Liver (tissue), 9 donors: Measurements from ENCODE around the gene SLC4A8. TPM values are rescaled to one million over a fixed set of nuclear protein-coding genes. Genes with fewer than 3 reads are reported as not detected.

Source experiments
- DNase-seq: peaks from one replicate; pipeline ENCODE4 v3.0.0-alpha.2; 2017; ENCODE audit warnings: low spot score
- H3K27ac ChIP-seq, 2 donors: one replicate each; pipeline ENCODE4 v1.7.0; 2013; ENCODE audit warnings: inconsistent platforms in 2 of 2, low read length in 2 of 2, control low read depth in 1 of 2, low read depth in 1 of 2, mild to moderate bottlenecking in 1 of 2
- H3K27me3 ChIP-seq, 4 donors: one replicate each; pipeline versions ENCODE4 v1.6.1 to v1.7.0; 2013; ENCODE audit warnings: low read length in 3 of 4, inconsistent platforms in 1 of 4, mild to moderate bottlenecking in 1 of 4, moderate library complexity in 1 of 4; ENCODE audit not compliant: control insufficient read depth in 4 of 4, insufficient read depth in 4 of 4
- H3K36me3 ChIP-seq, 4 donors: one replicate each; pipeline versions ENCODE4 v1.6.1 to v1.7.0; 2013; ENCODE audit warnings: low read length in 3 of 4, mild to moderate bottlenecking in 3 of 4, low read depth in 1 of 4, moderate library complexity in 1 of 4; ENCODE audit not compliant: control insufficient read depth in 4 of 4, insufficient read depth in 3 of 4
- H3K4me1 ChIP-seq, 4 donors: one replicate each; pipeline versions ENCODE4 v1.6.1 to v1.7.0; 2013; ENCODE audit warnings: low read length in 3 of 4, mild to moderate bottlenecking in 3 of 4, moderate library complexity in 1 of 4; ENCODE audit not compliant: control insufficient read depth in 4 of 4, insufficient read depth in 4 of 4
- H3K4me3 ChIP-seq, 3 donors: one replicate each; pipeline versions ENCODE4 v1.6.1 to v1.7.0; 2013; ENCODE audit warnings: low read length in 3 of 3, control low read depth in 1 of 3, low read depth in 1 of 3, mild to moderate bottlenecking in 1 of 3
- H3K9ac ChIP-seq, 2 donors: one replicate each; pipeline ENCODE4 v1.7.0; 2013; ENCODE audit warnings: low read length in 2 of 2, mild to moderate bottlenecking in 2 of 2, moderate library complexity in 2 of 2, control low read depth in 1 of 2, low read depth in 1 of 2
- H3K9me3 ChIP-seq, 4 donors: one replicate each; pipeline versions ENCODE4 v1.6.1 to v1.7.0; 2013; ENCODE audit warnings: low read length in 3 of 4; ENCODE audit not compliant: control insufficient read depth in 4 of 4
- ATF3 ChIP-seq: IDR thresholded peaks from 2 replicates; pipeline ENCODE4 v1.6.1; 2016; ENCODE audit warnings: antibody characterized with exemption
- CTCF ChIP-seq: fragments of 150-350 bp; IDR thresholded peaks from 2 replicates; pipeline ENCODE4 v1.5.1; 2017; ENCODE audit warnings: improper control_type of control experiment, low read depth, low read length; ENCODE audit not compliant: missing input control
- FOXA2 ChIP-seq: IDR thresholded peaks from 2 replicates; pipeline ENCODE4 v1.6.1; 2016; ENCODE audit warnings: antibody characterized with exemption
- GABPA ChIP-seq, 2 donors: IDR thresholded peaks in 1 of 2; conservative IDR thresholded peaks in 1 of 2; 2 replicates each; pipeline ENCODE4 v1.6.1; 2016; ENCODE audit warnings: antibody characterized with exemption in 2 of 2, mild to moderate bottlenecking in 1 of 2, moderate library complexity in 1 of 2
- JUND ChIP-seq, 2 donors: IDR thresholded peaks; 2 replicates each; pipeline ENCODE4 v1.6.1; 2016; ENCODE audit warnings: antibody characterized with exemption in 2 of 2
- MAX ChIP-seq: IDR thresholded peaks from 2 replicates; pipeline ENCODE4 v1.6.1; 2016; ENCODE audit warnings: antibody characterized with exemption
- NR2F2 ChIP-seq: IDR thresholded peaks from 2 replicates; pipeline ENCODE4 v1.6.1; 2016; ENCODE audit warnings: antibody characterized with exemption
- RAD21 ChIP-seq, 2 donors: IDR thresholded peaks; 2 replicates each; pipeline ENCODE4 v1.6.1; 2016; ENCODE audit warnings: antibody characterized with exemption in 2 of 2, mild to moderate bottlenecking in 2 of 2
- REST ChIP-seq: IDR thresholded peaks from 2 replicates; pipeline ENCODE4 v1.6.1; 2016; ENCODE audit warnings: antibody characterized with exemption, mild to moderate bottlenecking
- RXRA ChIP-seq, 2 donors: IDR thresholded peaks; 2 replicates each; pipeline ENCODE4 v1.6.1; 2017 to 2018; ENCODE audit warnings: antibody characterized with exemption in 2 of 2, mild to moderate bottlenecking in 1 of 2
- SP1 ChIP-seq: IDR thresholded peaks from 2 replicates; pipeline ENCODE4 v1.6.1; 2018; ENCODE audit warnings: antibody characterized with exemption, mild to moderate bottlenecking
- WGBS: extraction: QIAGEN DNeasy Blood & Tissue Kit; methylation state at CpG from one replicate; pipeline ENCODE4 v1.1.7; 2013; 5-methylcytosine and 5-hydroxymethylcytosine counted together
- polyA plus RNA-seq, 2 donors: library from polyadenylated mRNA; stranded (reverse) in 1 of 2; unstranded in 1 of 2; fragments of 200-250 nt in 1 of 2; fragments of >200 nt in 1 of 2; fragmentation: Nextera tagmentation in 1 of 2; extraction: Ambion mirVana in 1 of 2; gene quantifications; one replicate each; pipeline versions ENCODE4 v1.2.1 to v1.2.3, GENCODE V29; 2013 to 2015
- total RNA-seq, 2 donors: library from RNA; depleted of rRNA; stranded (reverse); fragments of >200 nt; gene quantifications; one replicate each; pipeline ENCODE4 v1.2.3, GENCODE V29; 2014
- donor health status: healthy.
- donor health status: healthy.
- donor health status: healthy.
- donor health status: healthy.
- donor health status: healthy.

Gene SLC4A8
- total and polyA plus RNA-seq, 4 donors = 0.07 to 1.0 (median 0.75) TPM; not detected in 1

GRCh38 chr12:51404627-51405026, 20.0 kb upstream of the SLC4A8 start:
- no peak overlapping the region for H3K27ac ChIP-seq
- no peaks in the 10 kb centered on the region for H3K9me3 ChIP-seq
- H3K4me3 ChIP-seq = no peak overlapping the region
- no peaks in the 10 kb centered on the region for H3K4me1 ChIP-seq
- peaks cover 0 to 1% (median 0%) of the 10 kb centered on the region in 4 donors for H3K36me3 ChIP-seq
- TF ChIP-seq GABPA (IDR thresholded peaks at IDR 0.05 in 1 of 2, conservative IDR thresholded peaks at IDR 0.05 in 1 of 2) = no peak
- TF ChIP-seq RAD21 (IDR thresholded peaks at IDR 0.05) = no peak
- TF ChIP-seq NR2F2 = no peak
- TF ChIP-seq SP1 = no peak
- no peak for TF ChIP-seq CTCF
- no peak for TF ChIP-seq RXRA (IDR thresholded peaks at IDR 0.05)
- no peak for TF ChIP-seq FOXA2
- no peak for TF ChIP-seq MAX
- 94% methylated on average over 3 of the region's 3 CpGs for WGBS
- H3K27me3 ChIP-seq = no peaks in the 10 kb centered on the region
- no peak for DNase-seq
- no peak overlapping the region for H3K9ac ChIP-seq

- H3K36me3 ChIP-seq = peaks cover 0 to 1% (median 0%) of the 10 kb centered on the region in 4 donors
- H3K4me1 ChIP-seq = no peaks in the 10 kb centered on the region
- H3K9ac ChIP-seq = no peak overlapping the region
- DNase-seq = no peak
- no peak overlapping the region for H3K4me3 ChIP-seq
- WGBS = 87% methylated on average over 3 of the region's 3 CpGs
- no peaks in the 10 kb centered on the region for H3K9me3 ChIP-seq
- no peaks in the 10 kb centered on the region for H3K27me3 ChIP-seq
- TF ChIP-seq JUND (IDR thresholded peaks at IDR 0.05) (no peak), ATF3 (no peak), CTCF (no peak), REST (no peak)
- no peak overlapping the region for H3K27ac ChIP-seq
Measured at GRCh38 chr12:51405801-51406207, 18.8 kb upstream of the SLC4A8 start.
